DOHH2 (cell line): ENCODE data around the gene BTF3.

ENCODE experiments used
- H3F3A ChIP-seq: fragments of 200-600 bp; sonication (generic), shearing (Covaris generic); 2 replicates; pipeline ENCODE4 v1.6.0; 2016; ENCODE audit warnings: antibody characterized with exemption, mild to moderate bottlenecking; ENCODE audit not compliant: control insufficient read depth, insufficient read depth
- H3K27ac ChIP-seq: fragments of 200-600 bp; sonication (generic); 2 replicates; pipeline ENCODE4 v1.5.1; 2014; ENCODE audit warnings: low read depth, mild to moderate bottlenecking, low read length, moderate library complexity
- H3K27me3 ChIP-seq: fragments of 200-600 bp; sonication (generic); 2 replicates; pipeline ENCODE4 v1.6.1; 2014; ENCODE audit warnings: mild to moderate bottlenecking, low read length, mixed read lengths; ENCODE audit not compliant: control insufficient read depth
- H3K36me3 ChIP-seq: fragments of 200-600 bp; sonication (generic); 2 replicates; pipeline ENCODE4 v1.6.1; 2014; ENCODE audit warnings: mild to moderate bottlenecking, low read length, moderate library complexity, mixed read lengths; ENCODE audit not compliant: control insufficient read depth
- H3K4me1 ChIP-seq: fragments of 200-600 bp; sonication (generic); 2 replicates; pipeline ENCODE4 v1.6.1; 2014; ENCODE audit warnings: mild to moderate bottlenecking, low read length, mixed read lengths; ENCODE audit not compliant: control insufficient read depth
- H3K4me2 ChIP-seq: fragments of 200-600 bp; sonication (generic); 2 replicates; pipeline ENCODE4 v1.6.0; 2014; ENCODE audit warnings: mild to moderate bottlenecking, low read length, moderate library complexity
- H3K4me3 ChIP-seq: fragments of 200-600 bp; sonication (generic); 2 replicates; pipeline ENCODE4 v1.5.1; 2014; ENCODE audit warnings: mild to moderate bottlenecking, low read length, mixed read lengths
- H3K79me2 ChIP-seq: fragments of 200-600 bp; sonication (generic); 2 replicates; pipeline ENCODE4 v1.6.1; 2014; ENCODE audit warnings: mild to moderate bottlenecking, low read length, mixed read lengths; ENCODE audit not compliant: control insufficient read depth
- H3K9me2 ChIP-seq: fragments of 200-600 bp; sonication (generic); replicated peaks from 2 replicates; pipeline ENCODE4 v1.6.1; 2014; ENCODE audit warnings: mild to moderate bottlenecking, low read length, mixed read lengths; ENCODE audit not compliant: control insufficient read depth
- H3K9me3 ChIP-seq: fragments of 200-600 bp; sonication (generic); 2 replicates; pipeline ENCODE4 v1.6.1; 2014; ENCODE audit warnings: antibody characterized with exemption, low read length, mixed read lengths; ENCODE audit not compliant: control insufficient read depth, insufficient read depth
- H4K20me1 ChIP-seq: fragments of 200-600 bp; sonication (generic); 2 replicates; pipeline ENCODE4 v1.6.0; 2014; ENCODE audit warnings: low read depth, mild to moderate bottlenecking, antibody characterized with exemption, low read length, moderate library complexity; ENCODE audit not compliant: control insufficient read depth, insufficient read depth
- EZH2phosphoT487 ChIP-seq: fragments of 200-600 bp; sonication (generic); IDR thresholded peaks from 2 replicates; pipeline ENCODE4 v1.6.1; 2017; ENCODE audit warnings: borderline replicate concordance, mild to moderate bottlenecking, antibody characterized with exemption, low read length, moderate library complexity, mixed read lengths
- TF ChIP-seq, protein P1 (sequence below): fragments of 200-600 bp; sonication (generic); IDR thresholded peaks from one replicate; pipeline ENCODE4 v1.5.1; 2014; ENCODE audit warnings: antibody characterized with exemption, mild to moderate bottlenecking, low read depth, low read length; ENCODE audit not compliant: poor library complexity, severe bottlenecking

Gene BTF3

DNA sequence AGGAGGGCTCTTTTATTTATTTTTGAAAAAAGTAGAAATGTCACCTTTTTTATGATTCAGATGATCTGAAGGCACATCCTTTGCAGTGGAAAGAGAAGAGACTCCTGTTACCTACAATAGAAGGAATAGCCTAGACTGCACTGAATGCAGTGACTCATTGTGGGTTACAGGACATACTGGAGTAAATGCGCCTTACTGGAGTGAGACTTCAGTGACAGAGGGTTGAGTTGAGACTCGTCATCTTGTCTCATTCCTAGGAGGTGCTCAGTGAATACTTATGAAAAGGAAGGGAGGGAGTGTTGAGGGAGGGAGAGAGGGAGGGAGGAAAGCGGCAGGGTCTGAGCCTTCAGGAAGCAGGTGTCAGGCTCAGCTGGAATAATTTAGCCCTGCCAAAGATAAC lies 42.0 kb downstream of the BTF3 start:
- Histone ChIP-seq H3K4me1 (no peaks in the 10 kb centered on the region), H3K9me3 (no peaks in the 10 kb centered on the region), H3K4me3 (no peak overlapping the region), H3K79me2 (no peaks in the 10 kb centered on the region), H3K27ac (no peak overlapping the region), H4K20me1 (no peaks in the 10 kb centered on the region), H3K36me3 (no peaks in the 10 kb centered on the region), H3K27me3 (peaks cover 47% of the 10 kb centered on the region), H3F3A (no peaks in the 10 kb centered on the region), H3K9me2 (no peaks in the 10 kb centered on the region), H3K4me2 (no peak overlapping the region)
- no peak for TF ChIP-seq EZH2phosphoT487
- TF ChIP-seq, protein P1, sequence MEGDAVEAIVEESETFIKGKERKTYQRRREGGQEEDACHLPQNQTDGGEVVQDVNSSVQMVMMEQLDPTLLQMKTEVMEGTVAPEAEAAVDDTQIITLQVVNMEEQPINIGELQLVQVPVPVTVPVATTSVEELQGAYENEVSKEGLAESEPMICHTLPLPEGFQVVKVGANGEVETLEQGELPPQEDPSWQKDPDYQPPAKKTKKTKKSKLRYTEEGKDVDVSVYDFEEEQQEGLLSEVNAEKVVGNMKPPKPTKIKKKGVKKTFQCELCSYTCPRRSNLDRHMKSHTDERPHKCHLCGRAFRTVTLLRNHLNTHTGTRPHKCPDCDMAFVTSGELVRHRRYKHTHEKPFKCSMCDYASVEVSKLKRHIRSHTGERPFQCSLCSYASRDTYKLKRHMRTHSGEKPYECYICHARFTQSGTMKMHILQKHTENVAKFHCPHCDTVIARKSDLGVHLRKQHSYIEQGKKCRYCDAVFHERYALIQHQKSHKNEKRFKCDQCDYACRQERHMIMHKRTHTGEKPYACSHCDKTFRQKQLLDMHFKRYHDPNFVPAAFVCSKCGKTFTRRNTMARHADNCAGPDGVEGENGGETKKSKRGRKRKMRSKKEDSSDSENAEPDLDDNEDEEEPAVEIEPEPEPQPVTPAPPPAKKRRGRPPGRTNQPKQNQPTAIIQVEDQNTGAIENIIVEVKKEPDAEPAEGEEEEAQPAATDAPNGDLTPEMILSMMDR = no peak

DNA sequence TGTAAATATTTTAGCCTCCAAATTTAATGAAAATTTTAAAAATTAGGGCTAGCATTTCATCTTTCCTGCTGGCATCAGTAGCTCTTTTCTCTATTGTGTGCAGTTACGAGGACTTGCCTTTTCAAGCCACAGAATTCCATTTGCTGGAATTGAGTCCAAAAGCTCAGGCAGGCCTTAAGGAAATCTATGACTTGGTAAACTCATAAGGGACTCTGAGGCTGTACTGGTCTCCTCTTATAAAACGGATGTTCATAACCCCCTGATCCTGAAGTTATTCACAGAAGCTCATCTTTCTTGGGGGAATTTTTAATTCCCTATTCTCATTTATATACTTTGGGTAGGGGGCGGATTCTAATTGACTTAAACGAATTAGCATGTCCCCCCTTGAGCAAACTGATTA lies 43.8 kb downstream of the BTF3 start:
- H3K36me3 ChIP-seq = no peaks in the 10 kb centered on the region
- no peaks in the 10 kb centered on the region for H3F3A ChIP-seq
- H3K27ac ChIP-seq = no peak overlapping the region
- H3K4me2 ChIP-seq = no peak overlapping the region
- TF ChIP-seq, protein P1 = no peak
- no peak for TF ChIP-seq EZH2phosphoT487
- no peaks in the 10 kb centered on the region for H3K9me2 ChIP-seq
- H3K4me3 ChIP-seq = no peak overlapping the region
- peaks cover 47% of the 10 kb centered on the region for H3K27me3 ChIP-seq
- H3K4me1 ChIP-seq = no peaks in the 10 kb centered on the region
- no peaks in the 10 kb centered on the region for H3K9me3 ChIP-seq
- no peaks in the 10 kb centered on the region for H4K20me1 ChIP-seq
- H3K79me2 ChIP-seq = no peaks in the 10 kb centered on the region

DNA sequence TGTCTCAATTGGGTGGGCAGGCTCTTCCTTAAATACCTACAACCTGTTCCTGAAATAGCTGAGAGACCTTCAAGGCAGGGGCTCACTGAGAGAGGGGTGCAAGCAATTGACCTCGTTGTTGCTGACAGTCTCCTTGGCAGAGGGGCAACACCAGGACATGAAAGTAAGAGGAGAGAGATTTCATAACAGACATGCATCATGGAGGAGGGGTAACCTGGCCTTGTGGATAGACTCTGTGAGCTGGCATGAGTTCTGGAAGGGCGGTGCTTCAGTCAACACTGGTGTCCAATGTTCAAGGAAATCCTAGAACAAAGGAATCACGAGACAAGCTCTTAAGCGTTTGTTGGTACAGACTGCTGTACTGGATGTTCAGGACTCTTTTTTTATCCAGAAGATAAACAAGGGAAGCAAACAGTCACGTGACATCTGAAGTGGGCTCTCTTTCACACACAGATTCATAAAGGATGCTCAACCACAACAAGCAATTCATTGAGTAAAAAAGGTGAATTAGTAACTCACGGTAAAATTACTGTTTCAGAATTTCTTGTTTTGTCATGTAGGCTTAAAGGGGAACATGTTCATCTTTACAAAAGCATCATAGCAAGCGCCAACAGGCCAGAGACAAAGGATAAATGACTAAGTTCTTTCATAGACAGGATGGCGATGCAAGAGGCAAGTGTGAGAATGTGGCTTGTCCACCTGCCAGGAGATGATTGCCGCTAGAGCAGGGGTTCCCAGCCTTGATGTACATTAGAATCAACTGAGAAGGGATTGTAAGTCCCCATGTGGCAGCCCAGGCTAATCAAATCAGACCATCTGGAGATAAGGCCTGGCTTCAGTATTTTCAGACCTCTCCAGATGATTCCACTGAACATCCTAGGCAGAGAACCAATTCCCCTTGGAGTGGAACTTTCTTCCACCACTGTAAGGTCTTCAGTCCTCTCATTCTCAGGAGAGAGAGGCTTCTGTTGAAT lies 46.5 kb downstream of the BTF3 start:
- no peaks in the 10 kb centered on the region for H3K79me2 ChIP-seq
- no peaks in the 10 kb centered on the region for H3K4me1 ChIP-seq
- no peaks in the 10 kb centered on the region for H4K20me1 ChIP-seq

More for the DNA sequence above, 46.5 kb downstream of the BTF3 start:
- Histone ChIP-seq H3K27me3 (peaks cover 45% of the 10 kb centered on the region), H3K4me3 (no peak overlapping the region), H3K36me3 (no peaks in the 10 kb centered on the region), H3K9me3 (no peaks in the 10 kb centered on the region), H3K27ac (no peak overlapping the region), H3F3A (no peaks in the 10 kb centered on the region), H3K4me2 (no peak overlapping the region), H3K9me2 (no peaks in the 10 kb centered on the region)
- TF ChIP-seq, protein P1 = no peak
- TF ChIP-seq EZH2phosphoT487 = no peak
